NCI-H510A (cell line): ENCODE data around the gene TMEM123.
"Not testable (repeated sequence)": the region's sequence is repeated elsewhere in the genome, so short reads cannot be mapped to it uniquely, and the experiment has no call there.

Experiments used
- DNase-seq: peaks from one replicate; lab custom pipeline; 2025; lab: John Stamatoyannopoulos, UW

Gene TMEM123

DNA sequence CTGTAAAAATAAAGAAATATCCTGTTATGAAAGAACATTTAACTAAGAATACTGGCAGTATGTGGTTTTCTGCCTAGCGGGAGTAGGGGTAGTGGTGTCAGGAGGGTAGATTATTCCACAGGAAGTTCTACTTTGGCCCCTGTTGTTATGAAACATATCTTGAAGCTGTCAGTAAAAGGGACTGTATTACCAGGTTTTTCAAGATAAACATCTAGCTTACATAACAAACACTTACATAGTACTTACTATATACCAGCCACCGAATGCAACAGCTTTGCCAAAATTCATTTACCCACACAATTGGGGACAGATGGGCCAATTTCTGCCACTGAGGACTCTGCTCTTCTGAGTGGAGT, 3.7 kb downstream of the TMEM123 start:
- no peak for DNase-seq

DNA sequence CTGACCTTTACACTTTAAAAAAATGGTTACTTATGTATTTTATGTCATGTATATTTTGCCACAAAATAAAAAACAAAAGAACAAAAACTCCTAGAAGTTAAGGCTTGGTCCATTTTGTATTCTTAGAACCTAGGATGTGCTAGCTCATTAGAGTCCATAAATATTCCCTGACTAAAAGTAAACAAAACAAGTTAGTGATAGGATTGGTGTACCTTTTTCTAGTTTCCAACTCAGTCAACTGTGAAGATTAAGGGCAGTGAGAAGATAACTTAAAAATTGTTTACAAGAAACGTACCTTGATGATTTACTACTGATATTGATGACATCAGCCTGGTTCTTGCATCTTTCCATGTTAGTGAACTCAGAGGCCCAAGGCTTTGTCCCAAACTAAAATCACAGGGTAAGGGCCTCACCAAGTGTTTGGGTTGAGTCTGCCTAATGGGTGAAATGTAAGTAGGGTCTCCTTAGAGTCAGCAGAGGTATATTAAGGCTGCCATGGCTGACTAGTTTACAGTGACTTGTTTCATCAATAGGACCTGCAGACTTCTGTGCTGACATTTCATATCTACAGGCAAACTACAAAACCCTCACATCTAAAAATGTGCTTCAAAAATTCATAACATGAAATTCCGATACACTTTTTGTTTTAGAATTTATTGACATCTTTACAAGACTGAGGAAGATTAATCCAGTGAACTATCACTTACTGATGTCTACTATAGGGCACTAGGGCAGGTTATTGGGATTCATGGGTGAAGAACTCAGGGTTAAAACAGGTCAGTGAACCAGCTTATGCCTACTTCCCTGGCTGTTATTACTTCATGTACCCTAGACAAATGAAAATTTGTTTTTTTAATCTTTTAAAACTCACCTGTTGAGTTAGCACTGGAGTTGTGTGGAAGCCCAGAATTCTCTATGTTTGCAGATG, 4.4 kb downstream of the TMEM123 start:
- DNase-seq = no peak

DNA sequence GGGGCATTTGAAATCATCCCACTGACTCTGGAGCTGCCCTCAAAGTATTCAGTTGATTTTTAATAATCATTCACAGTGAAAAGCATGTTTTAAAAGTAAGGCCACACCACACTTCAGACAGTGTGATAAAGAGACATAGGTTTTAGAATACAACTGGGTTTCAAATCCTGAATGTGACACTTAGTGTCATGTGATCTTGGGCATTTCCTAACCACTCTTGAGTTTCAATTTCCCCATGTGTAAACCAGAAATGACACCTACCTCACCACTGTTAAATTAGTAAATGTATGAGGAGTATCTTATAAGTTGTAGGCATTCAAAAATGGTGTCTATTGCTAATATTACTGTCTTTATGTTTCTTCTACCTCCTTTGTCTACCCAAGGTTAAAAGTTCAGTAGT, 5.4 kb downstream of the TMEM123 start:
- DNase-seq = no peak

DNA sequence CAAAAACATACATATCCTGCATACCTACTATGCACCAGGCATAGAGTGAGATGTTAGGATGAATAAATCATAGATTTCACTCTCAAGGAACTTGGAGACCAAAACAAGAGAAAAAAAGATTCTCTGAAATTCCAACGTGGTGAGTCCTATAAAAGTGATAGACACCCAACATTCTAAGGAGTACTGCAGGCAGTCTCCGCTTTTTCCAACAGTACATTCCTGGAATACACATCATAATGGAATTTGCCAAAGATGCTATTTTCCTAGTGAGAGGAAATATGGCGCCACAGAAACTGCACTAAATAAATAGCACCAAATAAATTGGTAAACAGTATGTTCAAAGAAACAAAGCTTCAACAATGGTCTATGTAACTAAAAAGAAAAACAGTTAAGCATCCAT, 6.0 kb downstream of the TMEM123 start:
- no peak for DNase-seq

DNA sequence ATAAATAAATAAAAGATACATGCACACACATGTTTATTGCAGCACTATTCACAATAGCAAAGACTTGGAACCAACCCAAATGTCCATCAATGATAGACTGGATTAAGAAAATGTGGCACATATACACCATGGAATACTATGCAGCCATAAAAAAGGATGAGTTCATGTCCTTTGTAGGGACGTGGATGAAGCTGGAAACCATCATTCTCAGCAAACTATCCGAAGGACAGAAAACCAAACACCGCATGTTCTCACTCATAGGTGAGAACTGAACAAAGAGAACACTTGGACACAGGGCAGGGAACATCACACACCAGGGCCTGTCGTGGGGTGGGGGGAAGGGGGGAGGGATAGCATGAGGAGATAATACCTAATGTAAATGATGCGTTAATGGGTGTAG, 7.9 kb downstream of the TMEM123 start:
- DNase-seq = not testable (repeated sequence)

DNA sequence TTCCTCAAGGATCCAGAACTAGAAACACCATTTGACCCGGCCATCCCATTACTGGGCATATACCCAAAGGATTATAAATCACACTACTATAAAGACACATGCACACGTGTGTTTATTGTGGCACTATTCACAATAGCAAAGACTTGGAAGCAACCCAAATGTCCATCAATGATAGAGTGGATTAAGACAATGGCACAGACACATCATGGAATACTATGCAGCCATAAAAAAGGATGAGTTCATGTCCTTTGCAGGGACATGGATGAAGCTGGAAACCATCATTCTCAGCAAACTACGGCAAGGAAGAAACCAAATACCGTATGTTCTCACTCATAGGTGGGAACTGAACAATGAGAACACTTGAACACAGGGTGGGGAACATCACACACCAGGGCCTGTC, 8.4 kb downstream of the TMEM123 start:
- DNase-seq = not testable (repeated sequence)

DNA sequence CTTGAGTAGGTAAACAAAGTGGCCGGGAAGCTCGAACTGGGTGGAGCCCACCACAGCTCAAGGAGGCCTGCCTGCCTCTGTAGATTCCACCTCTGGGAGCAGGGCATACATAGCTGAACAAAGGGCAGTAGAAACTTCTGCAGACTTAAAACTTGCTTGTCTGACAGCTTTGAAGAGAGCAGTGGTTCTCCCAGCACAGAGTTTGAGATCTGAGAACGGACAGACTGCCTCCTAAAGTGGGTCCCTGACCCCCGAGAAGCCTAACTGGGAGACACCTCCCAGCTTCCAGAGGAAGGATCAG, 13.6 kb downstream of the TMEM123 start:
- DNase-seq = not testable (repeated sequence)

DNA sequence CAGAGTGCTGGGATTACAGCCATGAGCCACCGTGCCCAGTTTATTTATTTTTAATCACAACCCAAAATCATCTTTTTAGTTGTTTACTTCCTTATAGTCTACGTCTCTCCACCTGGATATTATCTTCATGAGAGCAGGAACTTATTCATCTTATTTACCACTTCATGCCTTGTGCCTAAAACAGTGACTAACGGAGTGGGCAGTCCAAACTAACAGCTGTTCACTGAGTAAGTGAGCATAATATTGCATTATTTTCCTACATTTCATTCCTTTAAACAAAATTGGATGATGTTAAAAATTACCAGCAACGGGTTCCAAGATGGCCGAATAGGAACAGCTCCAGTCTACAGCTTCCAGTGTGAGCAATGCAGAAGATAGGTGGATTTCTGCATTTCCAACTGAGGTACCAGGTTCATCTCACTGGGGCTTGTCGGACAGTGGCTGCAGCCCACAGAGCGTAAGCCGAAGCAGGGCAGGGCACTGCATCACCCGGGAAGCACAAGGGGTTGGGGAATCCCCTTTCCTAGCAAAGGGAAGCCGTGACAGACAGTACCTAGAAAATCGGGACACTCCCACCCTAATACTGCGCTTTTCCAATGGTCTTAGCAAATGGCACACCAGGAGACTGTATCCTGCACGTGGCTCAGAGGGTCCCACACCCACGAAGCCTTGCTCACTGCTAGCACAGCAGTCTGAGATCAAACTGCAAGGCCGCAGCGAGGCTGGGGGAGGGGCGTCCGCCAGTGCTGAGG, 14.1 kb downstream of the TMEM123 start:
- DNase-seq = no peak

DNA sequence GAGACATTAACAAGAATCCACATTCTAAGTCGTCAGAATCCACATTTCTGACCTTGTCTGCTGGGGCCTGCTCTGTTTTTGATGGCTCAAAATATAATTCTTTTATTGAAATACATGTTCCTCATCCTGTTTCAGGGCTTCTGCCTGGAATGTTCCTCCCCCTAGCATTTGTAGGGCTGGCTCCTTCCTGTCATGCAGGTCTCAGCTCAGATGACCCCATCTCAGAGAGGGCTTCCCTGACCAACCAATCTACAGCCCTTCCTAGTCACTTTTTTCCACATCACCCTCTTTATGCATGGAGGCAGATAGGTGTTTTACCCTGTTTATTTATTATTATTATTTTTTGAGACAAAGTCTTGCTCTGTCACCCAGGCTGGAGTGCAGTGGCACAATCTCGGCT, 14.8 kb downstream of the TMEM123 start:
- no peak for DNase-seq

DNA sequence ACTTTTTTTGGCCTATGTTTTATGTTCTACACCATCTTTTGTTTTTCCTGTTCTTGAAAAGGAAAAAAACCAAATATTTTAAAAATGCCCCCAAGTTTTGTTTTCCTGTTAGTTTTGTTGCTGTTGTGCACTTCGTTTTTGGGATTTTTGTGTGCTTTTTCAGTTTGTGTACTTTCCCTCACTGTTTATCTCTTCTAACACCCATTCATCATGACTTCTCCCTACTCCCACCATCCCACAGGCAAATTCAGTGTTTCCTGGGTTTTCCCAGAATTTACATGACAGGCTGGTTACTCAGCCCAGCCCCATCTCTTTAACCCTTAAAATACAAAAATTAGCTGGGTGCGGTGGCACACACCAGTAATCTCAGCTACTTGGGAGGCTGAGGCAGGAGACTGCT, 15.6 kb downstream of the TMEM123 start:
- DNase-seq = no peak

DNA sequence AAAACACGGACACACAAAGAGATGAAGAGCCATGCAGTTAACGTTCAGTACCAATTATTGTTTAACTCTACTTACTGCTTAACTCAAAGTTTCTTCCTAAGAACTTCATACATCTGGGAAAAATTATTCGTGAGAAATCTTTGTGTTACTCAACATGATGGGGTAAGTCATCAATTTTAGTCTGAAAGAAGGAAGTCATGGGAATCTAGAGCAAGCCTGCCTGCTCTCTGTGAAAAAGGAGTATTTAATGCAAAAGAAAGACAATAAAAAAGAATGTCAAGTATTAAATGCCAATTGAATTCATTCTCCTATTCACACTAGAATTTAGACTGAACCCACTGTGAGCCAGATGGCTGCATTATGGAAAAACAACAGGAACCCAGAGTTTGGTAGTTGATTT, 16.0 kb downstream of the TMEM123 start:
- no peak for DNase-seq

DNA sequence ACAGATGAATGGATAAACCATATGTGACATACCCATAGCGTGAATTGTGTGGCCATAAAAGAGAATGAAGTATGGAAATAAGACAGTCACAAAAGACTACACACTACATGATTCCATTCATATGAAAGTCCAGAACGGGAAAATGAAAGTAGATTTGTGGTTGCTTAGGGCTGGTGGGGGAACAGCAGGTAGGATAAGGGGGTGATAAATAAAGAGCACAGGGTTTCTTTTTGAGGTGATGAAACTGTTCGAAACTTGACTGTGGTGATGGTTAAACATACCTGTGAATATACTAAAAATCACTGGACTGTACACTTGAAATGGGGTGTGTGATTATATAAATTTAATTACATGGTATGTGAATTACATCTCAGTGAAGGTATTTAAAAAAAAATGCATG, 16.9 kb downstream of the TMEM123 start:
- DNase-seq = no peak

DNA sequence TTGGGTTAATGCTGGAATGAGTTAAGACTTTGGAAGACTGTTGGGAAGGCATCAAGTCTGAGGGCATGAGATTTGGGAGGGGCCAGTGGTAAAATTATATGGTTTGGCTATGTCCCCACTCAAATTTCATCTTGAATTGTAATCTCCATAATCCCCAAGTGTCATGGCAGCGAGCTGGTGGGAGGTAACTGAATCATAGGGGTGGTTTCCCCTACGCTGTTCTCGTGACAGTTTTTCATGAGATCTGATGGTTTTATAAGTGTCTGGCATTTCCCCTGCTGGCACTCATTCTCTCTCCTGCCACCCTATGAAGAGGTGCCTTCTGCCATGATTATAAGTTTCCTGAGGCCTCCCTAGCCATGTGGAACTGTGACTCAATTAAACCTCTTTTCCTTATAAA, 19.0 kb downstream of the TMEM123 start:
- DNase-seq = not testable (repeated sequence)

DNA sequence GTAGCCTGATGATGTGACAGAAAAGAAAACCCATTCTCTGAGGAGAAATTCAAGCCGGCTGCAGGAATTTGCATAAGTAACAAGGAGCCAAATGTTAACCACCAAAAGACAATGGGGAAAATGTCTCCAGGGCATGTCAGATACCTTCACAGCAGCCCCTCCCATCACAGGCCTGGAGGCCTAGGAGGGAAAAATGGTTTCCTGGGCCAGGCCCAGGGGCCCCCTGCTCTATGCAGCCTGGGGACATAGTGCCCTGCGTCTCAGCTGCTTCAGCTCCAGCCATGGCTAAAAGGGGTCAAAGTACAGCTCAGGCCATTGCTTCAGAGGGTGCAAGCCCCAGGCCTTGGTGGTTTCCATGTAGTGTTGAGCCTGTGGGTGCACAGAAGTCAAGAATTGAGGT, 20.0 kb downstream of the TMEM123 start:
- not testable (repeated sequence) for DNase-seq

DNA sequence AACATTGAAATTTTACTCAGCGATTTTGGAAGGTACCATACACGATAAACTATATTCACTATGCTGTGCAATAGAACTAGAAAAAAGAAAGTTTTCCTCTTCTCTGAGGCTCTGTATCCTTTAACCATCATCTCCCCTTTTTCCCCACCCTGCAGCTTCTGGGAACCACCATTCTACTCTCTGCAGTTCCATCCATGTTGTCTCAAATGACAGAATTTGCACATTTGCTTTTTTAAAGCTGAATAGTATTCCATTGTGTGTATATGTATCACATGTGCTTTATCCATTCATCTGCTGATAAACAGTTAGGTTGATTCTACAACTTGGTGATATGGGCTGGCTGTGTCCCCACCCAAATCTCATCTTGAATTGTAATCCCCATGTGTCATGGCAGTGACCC, 21.2 kb downstream of the TMEM123 start:
- DNase-seq = no peak

DNA sequence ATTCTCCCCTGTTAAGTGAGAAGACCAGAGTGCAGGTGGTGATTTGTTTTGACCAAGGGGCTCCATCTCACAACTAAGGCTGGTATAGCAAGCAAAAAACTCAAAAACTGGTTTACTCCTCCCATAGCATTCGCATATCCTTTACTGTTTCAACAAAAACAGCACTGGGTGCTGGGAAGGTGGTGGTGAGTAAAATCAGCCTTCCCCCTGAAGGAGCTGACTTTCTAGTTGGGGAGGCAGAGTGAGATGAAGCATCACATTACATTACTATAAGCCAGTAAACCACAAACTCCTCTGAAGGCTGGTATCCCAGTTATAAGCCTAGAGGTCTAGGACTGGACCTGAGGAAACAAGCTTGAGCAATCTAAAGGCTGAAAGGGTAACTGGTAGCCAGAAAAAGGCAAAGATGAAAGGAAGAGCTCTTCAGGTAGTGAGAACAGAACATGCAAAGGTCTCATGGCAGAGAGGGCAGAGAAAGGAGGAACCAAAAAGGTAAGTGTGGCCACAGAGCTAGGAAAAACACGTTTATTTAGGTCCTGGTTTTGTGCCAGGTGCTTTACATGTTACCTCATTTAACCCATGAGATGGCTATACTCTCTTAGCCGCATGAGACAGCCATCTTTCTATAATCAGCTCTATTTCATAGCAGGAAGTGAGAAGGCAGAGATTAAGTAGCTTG, 22.3 kb downstream of the TMEM123 start:
- no peak for DNase-seq

DNA sequence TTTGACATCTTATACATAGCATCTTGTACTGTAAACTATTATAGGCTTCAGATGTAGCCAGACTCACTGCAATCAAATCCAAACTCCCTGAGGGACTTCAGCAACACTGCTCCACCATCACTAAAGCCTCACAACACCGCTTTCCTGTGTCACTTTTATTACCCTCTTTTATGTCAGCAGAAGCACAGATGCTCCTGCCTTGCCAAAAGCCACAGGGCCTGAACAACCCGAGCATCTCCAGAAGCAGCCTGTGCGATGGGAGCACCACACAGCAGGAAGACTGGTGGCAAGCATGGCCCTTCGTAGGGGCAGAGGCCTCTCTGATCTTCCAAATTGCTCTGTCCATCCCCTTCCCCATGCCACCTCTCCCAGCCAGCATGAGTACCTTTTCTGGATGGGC, 22.9 kb downstream of the TMEM123 start:
- no peak for DNase-seq

DNA sequence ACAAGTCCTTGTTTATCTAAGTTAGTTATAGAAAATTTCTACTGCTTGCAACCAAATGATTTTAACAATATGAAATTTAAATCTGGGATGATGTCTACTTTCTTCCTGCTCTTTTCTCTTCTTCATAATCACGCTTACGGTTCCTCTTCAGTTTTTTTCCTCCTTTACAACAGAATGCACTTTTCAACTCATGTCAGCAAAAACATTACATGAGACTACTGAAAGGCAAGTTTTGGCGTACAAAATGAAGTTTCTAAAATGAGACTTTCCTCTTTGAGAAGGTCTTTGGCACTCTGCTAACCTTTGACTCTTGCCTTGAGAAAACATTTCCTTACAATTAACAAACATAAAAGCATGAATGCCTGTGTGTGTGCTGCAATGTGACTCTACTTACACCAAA, 23.3 kb downstream of the TMEM123 start:
- DNase-seq = no peak

DNA sequence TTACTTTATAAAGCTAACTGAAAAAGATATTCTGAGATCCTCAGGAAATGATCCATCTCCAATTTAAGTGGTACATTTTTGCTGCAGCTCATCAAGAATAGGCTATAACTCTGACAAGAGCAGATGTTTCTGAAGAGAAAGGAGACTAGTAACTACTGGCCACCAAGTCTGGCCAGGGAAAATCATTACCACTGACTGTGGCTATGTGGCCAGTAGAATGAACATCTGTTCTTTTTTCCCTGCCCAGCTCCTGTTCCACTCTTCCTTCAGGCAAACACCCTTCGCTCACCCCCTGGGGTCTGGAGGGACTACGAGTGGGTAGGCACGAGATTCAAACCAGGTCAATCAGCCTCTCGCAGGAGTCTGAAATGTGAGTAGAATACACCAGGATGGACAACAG, 23.9 kb downstream of the TMEM123 start:
- no peak for DNase-seq

DNA sequence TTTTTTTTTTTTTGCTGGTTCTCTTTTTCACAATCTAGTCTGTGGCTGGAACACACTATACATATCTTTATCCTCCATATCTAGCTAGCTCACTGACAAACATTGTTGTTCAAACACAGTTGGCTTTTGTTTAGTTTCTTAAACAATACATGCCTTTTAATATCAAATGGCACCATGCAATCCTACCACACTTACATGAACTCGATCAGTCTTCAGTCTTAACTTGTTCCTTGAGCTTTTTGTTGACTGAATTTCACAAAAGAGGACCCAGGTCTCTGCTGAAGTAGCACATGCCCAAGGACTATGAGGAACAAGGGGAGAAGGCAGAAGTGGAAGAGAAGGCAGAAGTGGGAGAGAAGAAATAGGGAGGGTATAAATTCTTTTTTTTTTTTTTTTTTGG, 25.5 kb downstream of the TMEM123 start:
- no peak for DNase-seq

DNA sequence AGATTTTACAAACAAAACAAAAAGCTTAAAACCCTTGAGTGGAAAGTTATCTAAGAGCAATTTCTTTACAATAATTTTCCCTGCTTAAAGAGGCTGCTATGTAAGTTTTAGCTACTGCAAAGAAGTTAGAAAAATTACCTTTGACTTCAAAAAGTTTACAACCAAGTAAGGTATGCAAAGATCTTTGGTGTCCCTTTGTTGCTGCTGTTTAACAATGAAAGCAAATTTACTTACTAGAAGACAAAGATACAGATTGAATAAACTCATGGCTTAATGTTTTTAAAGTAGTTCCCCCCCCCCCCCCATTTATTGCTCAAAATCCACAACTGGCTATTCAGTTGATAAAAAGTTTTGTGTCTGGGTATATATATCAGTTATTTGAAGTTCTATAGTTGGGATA, 26.0 kb downstream of the TMEM123 start:
- DNase-seq = no peak

DNA sequence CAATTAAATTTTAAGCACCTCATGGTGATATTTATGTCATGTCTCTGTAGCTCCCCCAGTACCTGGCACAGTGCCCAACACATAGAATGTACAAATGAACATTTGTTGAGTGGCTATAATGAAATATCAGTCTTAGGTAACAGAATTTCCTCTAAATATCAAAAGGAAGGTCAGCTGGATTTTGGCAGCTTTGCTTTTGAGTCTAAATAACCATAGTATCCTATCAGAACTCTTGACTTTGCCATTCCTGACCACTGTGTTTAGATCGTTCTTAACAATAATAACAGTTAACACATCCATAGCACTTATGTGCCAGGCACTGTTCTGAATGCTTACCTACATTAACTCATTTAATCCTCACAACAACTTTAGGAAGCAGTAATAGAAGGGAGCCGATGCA, 26.6 kb downstream of the TMEM123 start:
- DNase-seq = no peak

DNA sequence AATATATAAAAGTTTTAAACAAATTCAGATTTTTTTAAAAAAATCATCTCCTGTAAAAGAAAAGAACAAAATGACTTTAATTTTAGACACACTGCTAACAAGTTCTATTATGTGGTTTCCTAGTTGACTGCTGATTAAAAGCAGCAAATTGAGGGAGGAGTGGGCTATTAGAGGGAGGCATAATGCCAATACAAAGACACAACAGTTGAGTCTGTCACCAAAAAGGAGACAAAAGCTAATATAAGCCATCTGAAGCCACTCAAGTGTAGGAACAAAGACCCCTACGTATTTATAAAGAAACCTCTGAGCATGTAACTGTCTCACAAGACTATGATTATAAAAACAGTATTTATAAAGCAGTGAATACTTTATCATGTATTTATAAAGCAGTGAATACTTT, 28.6 kb downstream of the TMEM123 start:
- DNase-seq = no peak
